ENCODE results near the gene GUCY1A2. TPM values are rescaled to one million over a fixed set of nuclear protein-coding genes. Genes with fewer than 3 reads are reported as not detected.

The GUCY1A2 gene
- total RNA-seq, 3 donors from 2014 or later = 0.61 to 4.0 (median 1.4) TPM

- H3K4me1 ChIP-seq (ENCODE audit: low read depth) = no peaks in the 10 kb centered on the region
- no peak overlapping the region for H3K4me3 ChIP-seq
- DNase-seq (no peak), ATAC-seq (no peak)
- TF ChIP-seq CTCF (IDR thresholded peaks at IDR 0.05) = no peak
- intact Hi-C loops (cut with DNase I, micrococcal nuclease) = no loop called here
- peaks cover 5% of the 10 kb centered on the region for H3K9me3 ChIP-seq
- H3K36me3 ChIP-seq (ENCODE audit: low read depth) = no peaks in the 10 kb centered on the region
Measured at GRCh38 chr11:106763501-106763900, 254.8 kb downstream of the GUCY1A2 start.

DNA sequence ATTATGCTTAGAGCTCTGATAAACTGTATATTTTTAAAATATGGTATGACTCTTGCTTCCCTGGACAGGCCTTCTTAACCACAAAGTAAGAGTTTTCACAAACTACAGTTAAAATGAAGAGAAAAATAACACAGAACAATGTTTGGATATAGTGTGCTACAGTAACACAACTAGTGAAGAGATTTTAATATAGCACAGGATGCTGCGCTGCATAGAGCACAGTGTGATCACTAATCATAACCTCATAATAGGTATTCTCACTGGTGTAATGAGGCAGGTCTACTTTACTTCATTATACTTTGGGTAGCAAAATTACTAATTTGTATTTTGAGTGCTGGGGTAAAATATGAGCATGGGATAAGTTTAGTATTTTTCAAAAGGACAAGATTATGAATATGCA is 256.5 kb downstream of the GUCY1A2 start:
- intact Hi-C loops (cut with DNase I, micrococcal nuclease) = no loop called here
- DNase-seq (no peak), ATAC-seq (no peak)
- Histone ChIP-seq H3K36me3 (ENCODE audit: low read depth) (no peaks in the 10 kb centered on the region), H3K4me3 (no peak overlapping the region), H3K9me3 (peaks cover 16% of the 10 kb centered on the region), H3K4me1 (ENCODE audit: low read depth) (no peaks in the 10 kb centered on the region)
- TF ChIP-seq CTCF (IDR thresholded peaks at IDR 0.05) = no peak

GRCh38 chr11:106761240-106761639 is 257.0 kb downstream of the GUCY1A2 start:
- DNase-seq (no peak), ATAC-seq (no peak)
- Histone ChIP-seq H3K4me3 (no peak overlapping the region), H3K9me3 (peaks cover 19% of the 10 kb centered on the region), H3K4me1 (ENCODE audit: low read depth) (no peaks in the 10 kb centered on the region), H3K36me3 (ENCODE audit: low read depth) (no peaks in the 10 kb centered on the region)
- TF ChIP-seq CTCF (IDR thresholded peaks at IDR 0.05) = no peak
- intact Hi-C loops (cut with DNase I, micrococcal nuclease) = no loop called here

DNA sequence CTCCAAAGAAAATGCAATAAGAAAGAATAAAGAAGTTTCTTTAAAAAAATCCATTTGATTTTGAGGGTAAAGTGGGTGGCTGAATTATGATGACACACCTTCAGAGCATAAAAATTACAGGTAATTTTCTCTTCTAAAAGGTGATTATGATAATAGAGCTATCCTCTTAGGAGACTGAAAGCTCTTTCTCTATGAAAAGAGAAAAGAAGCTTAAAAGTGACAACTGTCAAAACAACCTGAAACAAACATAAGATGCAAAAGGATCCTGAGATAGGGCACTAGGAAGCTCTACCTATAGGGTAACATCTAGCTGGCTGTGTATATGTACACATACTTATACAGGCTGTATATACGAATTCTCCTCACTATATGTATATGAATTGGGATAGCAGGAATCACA is 270.2 kb downstream of the GUCY1A2 start:
- H3K36me3 ChIP-seq (ENCODE audit: low read depth) = no peaks in the 10 kb centered on the region
- H3K9me3 ChIP-seq = peaks cover 5% of the 10 kb centered on the region
- H3K4me3 ChIP-seq = no peak overlapping the region
- intact Hi-C loops (cut with DNase I, micrococcal nuclease) = no loop called here
- DNase-seq = no peak
- no peak for TF ChIP-seq CTCF (IDR thresholded peaks at IDR 0.05)
- no peaks in the 10 kb centered on the region for H3K4me1 ChIP-seq (ENCODE audit: low read depth)
- no peak for ATAC-seq

DNA sequence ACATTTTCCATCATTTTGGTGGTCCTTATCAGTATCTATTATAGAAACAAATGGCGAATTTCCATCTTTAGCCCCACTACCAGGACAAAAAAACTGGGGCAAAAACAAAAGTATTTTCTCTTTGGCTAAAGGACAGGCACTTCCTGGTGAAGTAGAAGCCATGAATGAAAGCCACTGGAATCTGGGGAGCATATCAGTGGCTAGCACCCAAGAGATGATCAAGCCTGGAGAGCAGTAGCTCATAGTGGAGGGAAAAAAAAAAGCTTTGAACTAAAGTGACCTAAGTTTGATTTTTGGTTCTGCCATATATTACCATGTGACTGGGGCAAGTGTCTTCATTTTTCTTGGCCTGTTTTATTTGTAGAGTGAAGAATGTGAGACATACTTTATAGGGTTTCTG is 272.3 kb downstream of the GUCY1A2 start:
- H3K9me3 ChIP-seq = peaks cover 3% of the 10 kb centered on the region
- ATAC-seq (no peak), DNase-seq (no peak)
- no peaks in the 10 kb centered on the region for H3K36me3 ChIP-seq (ENCODE audit: low read depth)
- intact Hi-C loops (cut with DNase I, micrococcal nuclease) = no loop called here
- no peaks in the 10 kb centered on the region for H3K4me1 ChIP-seq (ENCODE audit: low read depth)
- no peak overlapping the region for H3K4me3 ChIP-seq
- no peak for TF ChIP-seq CTCF (IDR thresholded peaks at IDR 0.05)

DNA sequence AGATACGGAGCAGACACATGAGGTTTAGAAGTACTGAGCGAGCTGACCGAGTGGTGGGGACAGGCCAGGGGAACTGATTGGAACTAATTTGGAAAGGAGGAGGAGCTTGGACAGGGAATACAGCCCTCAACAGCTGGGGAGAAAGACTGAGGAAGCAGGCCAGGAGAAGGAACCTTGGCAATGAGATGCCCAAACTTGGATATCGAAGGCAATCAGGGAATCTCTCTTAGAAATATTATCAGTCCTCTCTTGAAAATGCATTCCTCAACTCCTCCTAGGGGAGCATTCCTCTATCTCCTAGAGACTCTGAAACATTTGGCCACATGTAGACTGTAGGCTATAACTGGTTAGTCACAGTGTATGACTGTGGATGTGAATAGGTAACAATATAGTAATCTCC is 284.6 kb downstream of the GUCY1A2 start:
- ATAC-seq = no peak
- Histone ChIP-seq H3K36me3 (ENCODE audit: low read depth) (no peaks in the 10 kb centered on the region), H3K4me1 (ENCODE audit: low read depth) (no peaks in the 10 kb centered on the region), H3K4me3 (no peak overlapping the region), H3K9me3 (peaks cover 15% of the 10 kb centered on the region)
- no peak for DNase-seq
- no peak for TF ChIP-seq CTCF (IDR thresholded peaks at IDR 0.05)
- intact Hi-C loops (cut with DNase I, micrococcal nuclease) = no loop called here

Measured in mucosa of descending colon (tissue), 3 donors.